A549 (cell line): ENCODE measurements around the gene DHRS4.

ENCODE experiments used
- EP300 ChIP-seq, 2 experiments: fragments of >200 bp; sonication (Bioruptor Twin); formaldehyde crosslinking; IDR thresholded peaks; 2 replicates in 1 of 2; 3 replicates in 1 of 2; pipeline ENCODE4 v1.6.1; 2016 to 2017
- FOXS1 ChIP-seq: fragments of 250-450 bp; sonication (Bioruptor Pico); IDR thresholded peaks from 2 replicates; pipeline ENCODE4 v1.5.0; 2020; ENCODE audit warnings: mild to moderate bottlenecking, moderate library complexity
- MAFK ChIP-seq: fragments of 450-650 bp; IDR thresholded peaks from 2 replicates; pipeline ENCODE4 v1.6.1; 2014; ENCODE audit not compliant: partially characterized antibody
- POLR2A ChIP-seq: IDR thresholded peaks from 2 replicates; pipeline ENCODE4 v1.6.1; 2012; ENCODE audit warnings: mild to moderate bottlenecking, low read length
- REST ChIP-seq: fragments of 200-600 bp; sonication (generic); IDR thresholded peaks from 2 replicates; pipeline ENCODE4 v1.6.1; 2016; ENCODE audit warnings: antibody characterized with exemption, mild to moderate bottlenecking, moderate library complexity
- TF ChIP-seq, protein P1 (sequence below): fragments of 450-650 bp; IDR thresholded peaks from 2 replicates; pipeline ENCODE4 v1.6.1; 2014; ENCODE audit warnings: antibody characterized with exemption

DNA sequence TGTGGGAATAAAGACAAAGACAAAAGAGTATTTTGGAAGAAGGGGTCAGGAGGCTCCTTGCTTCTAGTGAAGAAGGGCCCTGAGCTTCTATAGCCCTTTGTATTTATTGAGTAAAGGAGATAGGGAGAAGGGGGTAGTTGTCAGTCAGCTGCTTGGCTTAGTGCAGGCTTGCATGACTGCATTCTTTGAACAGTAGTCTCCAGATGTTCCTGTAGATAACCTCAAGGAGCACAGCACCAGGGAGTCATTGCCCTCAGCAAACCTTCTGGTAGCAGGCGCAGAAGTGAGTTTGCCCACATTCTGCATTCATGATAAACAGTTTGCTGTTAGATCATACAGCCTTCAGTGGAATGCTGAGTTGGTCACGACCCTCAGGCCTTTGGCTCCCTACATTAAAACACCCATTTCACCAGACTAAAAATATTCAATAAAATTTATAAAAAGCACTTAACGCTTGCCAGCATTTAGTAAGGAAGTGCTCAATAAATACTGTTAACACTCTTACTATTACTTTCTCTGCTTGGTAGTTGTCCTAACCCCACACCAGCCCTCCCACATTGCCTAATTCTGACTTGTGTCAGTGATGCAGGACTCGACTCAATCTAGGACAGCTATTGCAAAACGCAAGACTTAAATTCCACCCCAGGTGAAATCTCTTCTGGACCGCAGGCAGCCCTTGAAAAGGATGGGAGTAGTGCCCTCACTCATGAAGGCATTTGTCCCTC lies 3.0 kb upstream of the DHRS4 start:
- no peak for TF ChIP-seq POLR2A
- TF ChIP-seq MAFK: no peak
- no peak for TF ChIP-seq FOXS1
- TF ChIP-seq EP300 (IDR thresholded peaks at IDR 0.05): no peak
- TF ChIP-seq, protein P1, sequence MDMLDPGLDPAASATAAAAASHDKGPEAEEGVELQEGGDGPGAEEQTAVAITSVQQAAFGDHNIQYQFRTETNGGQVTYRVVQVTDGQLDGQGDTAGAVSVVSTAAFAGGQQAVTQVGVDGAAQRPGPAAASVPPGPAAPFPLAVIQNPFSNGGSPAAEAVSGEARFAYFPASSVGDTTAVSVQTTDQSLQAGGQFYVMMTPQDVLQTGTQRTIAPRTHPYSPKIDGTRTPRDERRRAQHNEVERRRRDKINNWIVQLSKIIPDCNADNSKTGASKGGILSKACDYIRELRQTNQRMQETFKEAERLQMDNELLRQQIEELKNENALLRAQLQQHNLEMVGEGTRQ: no peak
- TF ChIP-seq REST: no peak
